IMR-90 (cell line): Measurements from ENCODE around the gene CPAMD8.

Experiments
- BHLHE40 ChIP-seq: fragments of 150-350 bp; IDR thresholded peaks from 2 replicates; pipeline ENCODE4 v1.6.1; 2016; ENCODE audit warnings: mild to moderate bottlenecking, low read depth, low read length
- CHD1 ChIP-seq: IDR thresholded peaks from 2 replicates; pipeline ENCODE4 v1.6.1; 2012; ENCODE audit warnings: low read depth, low read length, improper control_type of control experiment
- MAFK ChIP-seq: IDR thresholded peaks from 2 replicates; pipeline ENCODE4 v1.6.1; 2012; ENCODE audit warnings: low read depth, low read length, improper control_type of control experiment
- MAZ ChIP-seq: IDR thresholded peaks from 2 replicates; pipeline ENCODE4 v1.6.1; 2012; ENCODE audit warnings: low read depth, mild to moderate bottlenecking, low read length, improper control_type of control experiment, moderate library complexity, borderline replicate concordance
- NFE2L2 ChIP-seq: fragments of 150-350 bp; IDR thresholded peaks from 2 replicates; pipeline ENCODE4 v1.6.1; 2016; ENCODE audit warnings: low read depth, mild to moderate bottlenecking, low read length
- POLR2A ChIP-seq: IDR thresholded peaks from 2 replicates; pipeline ENCODE4 v1.6.1; 2012; ENCODE audit warnings: mild to moderate bottlenecking, low read depth, low read length
- RAD21 ChIP-seq: IDR thresholded peaks from 2 replicates; pipeline ENCODE4 v1.6.1; 2012; ENCODE audit warnings: low read length, improper control_type of control experiment
- RCOR1 ChIP-seq: IDR thresholded peaks from 2 replicates; pipeline ENCODE4 v1.6.1; 2012; ENCODE audit warnings: mild to moderate bottlenecking, low read length, improper control_type of control experiment; ENCODE audit not compliant: insufficient replicate concordance
- SMC3 ChIP-seq: fragments of 150-350 bp; IDR thresholded peaks from 2 replicates; pipeline ENCODE4 v1.6.1; 2016; ENCODE audit warnings: low read depth, mild to moderate bottlenecking, antibody characterized with exemption, low read length, moderate library complexity
- TF ChIP-seq, protein P1 (sequence below): fragments of 150-350 bp; IDR thresholded peaks from 2 replicates; pipeline ENCODE4 v1.6.1; 2017; ENCODE audit warnings: mild to moderate bottlenecking, antibody characterized with exemption, low read length, low read depth
- TF ChIP-seq, protein P2 (sequence below): conservative IDR thresholded peaks from 2 replicates; pipeline ENCODE4 v1.5.1; 2012; ENCODE audit warnings: mild to moderate bottlenecking, low read depth, low read length, improper control_type of control experiment
- TF ChIP-seq, protein P3 (sequence below): fragments of 150-350 bp; IDR thresholded peaks from 2 replicates; pipeline ENCODE4 v1.6.1; 2016; ENCODE audit warnings: low read depth, mild to moderate bottlenecking, low read length, moderate library complexity, borderline replicate concordance

DNA sequence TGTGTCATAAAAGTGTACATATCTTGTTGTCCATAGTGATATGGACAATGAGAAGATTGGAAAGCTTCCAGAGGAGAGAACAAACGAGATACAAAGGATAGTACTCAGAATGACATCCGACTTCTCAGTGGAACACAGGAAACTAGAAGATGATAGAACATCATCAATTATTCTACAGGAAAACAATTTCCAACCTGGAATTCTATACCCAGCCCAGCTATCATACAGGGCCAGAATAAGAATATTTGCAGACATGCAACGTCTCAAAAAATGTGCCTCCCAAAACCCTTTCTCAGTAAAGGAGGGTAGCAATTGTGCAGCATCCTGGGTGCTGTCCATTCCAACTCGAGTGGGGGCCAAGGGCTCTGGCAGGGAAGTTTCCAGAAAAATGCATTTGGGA lies 113.8 kb downstream of the CPAMD8 start:
- TF ChIP-seq, protein P1, sequence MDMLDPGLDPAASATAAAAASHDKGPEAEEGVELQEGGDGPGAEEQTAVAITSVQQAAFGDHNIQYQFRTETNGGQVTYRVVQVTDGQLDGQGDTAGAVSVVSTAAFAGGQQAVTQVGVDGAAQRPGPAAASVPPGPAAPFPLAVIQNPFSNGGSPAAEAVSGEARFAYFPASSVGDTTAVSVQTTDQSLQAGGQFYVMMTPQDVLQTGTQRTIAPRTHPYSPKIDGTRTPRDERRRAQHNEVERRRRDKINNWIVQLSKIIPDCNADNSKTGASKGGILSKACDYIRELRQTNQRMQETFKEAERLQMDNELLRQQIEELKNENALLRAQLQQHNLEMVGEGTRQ, result no peak
- TF ChIP-seq SMC3 (no peak), POLR2A (no peak), RAD21 (no peak), MAFK (no peak), NFE2L2 (no peak), CHD1 (no peak), RCOR1 (no peak), BHLHE40 (no peak), MAZ (no peak)
- TF ChIP-seq, protein P2, sequence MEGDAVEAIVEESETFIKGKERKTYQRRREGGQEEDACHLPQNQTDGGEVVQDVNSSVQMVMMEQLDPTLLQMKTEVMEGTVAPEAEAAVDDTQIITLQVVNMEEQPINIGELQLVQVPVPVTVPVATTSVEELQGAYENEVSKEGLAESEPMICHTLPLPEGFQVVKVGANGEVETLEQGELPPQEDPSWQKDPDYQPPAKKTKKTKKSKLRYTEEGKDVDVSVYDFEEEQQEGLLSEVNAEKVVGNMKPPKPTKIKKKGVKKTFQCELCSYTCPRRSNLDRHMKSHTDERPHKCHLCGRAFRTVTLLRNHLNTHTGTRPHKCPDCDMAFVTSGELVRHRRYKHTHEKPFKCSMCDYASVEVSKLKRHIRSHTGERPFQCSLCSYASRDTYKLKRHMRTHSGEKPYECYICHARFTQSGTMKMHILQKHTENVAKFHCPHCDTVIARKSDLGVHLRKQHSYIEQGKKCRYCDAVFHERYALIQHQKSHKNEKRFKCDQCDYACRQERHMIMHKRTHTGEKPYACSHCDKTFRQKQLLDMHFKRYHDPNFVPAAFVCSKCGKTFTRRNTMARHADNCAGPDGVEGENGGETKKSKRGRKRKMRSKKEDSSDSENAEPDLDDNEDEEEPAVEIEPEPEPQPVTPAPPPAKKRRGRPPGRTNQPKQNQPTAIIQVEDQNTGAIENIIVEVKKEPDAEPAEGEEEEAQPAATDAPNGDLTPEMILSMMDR, result no peak
- TF ChIP-seq, protein P3, sequence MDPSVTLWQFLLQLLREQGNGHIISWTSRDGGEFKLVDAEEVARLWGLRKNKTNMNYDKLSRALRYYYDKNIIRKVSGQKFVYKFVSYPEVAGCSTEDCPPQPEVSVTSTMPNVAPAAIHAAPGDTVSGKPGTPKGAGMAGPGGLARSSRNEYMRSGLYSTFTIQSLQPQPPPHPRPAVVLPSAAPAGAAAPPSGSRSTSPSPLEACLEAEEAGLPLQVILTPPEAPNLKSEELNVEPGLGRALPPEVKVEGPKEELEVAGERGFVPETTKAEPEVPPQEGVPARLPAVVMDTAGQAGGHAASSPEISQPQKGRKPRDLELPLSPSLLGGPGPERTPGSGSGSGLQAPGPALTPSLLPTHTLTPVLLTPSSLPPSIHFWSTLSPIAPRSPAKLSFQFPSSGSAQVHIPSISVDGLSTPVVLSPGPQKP, result no peak
